HepG2 (cell line): ENCODE measurements around the gene SPN. TPM values are rescaled to one million over a fixed set of nuclear protein-coding genes. Genes with fewer than 3 reads are reported as not detected.

Experiments
- ATAC-seq: fragments of 200-7000 bp; cut with Tn5 transposase; 3 replicates; pipeline ENCODE4 v1.9.1; 2020; ENCODE audit warnings: mild to moderate bottlenecking, moderate library complexity
- BruUV-seq: library from RNA; stranded (reverse); fragments of 400-500 nt; replicated peaks from 2 replicates; lab custom pipeline; 2021; lab: Mats Ljungman, UMichigan
- CTCF ChIA-PET: fragments of 300-600 bp; formaldehyde crosslinking; extraction: SDS; loops from one replicate; lab custom pipeline; 2021; ENCODE audit warnings: low total read pairs, inconsistent platforms, low intra/inter-chr PET ratio; lab: Yijun Ruan, JAX
- POLR2A ChIA-PET: fragments of 350-600 bp; sonication (Branson Sonifier 250); formaldehyde crosslinking; loops from one replicate; lab custom pipeline; 2020; ENCODE audit warnings: antibody characterized with exemption, inconsistent platforms; lab: Yijun Ruan, JAX
- DNase-seq: peaks from one replicate; pipeline ENCODE4 v3.0.0-alpha.2; 2015; ENCODE audit warnings: low spot score
- FAIRE-seq: peaks from 3 replicates; lab custom pipeline; 2011; peaks lifted over from hg19 to GRCh38; lab: Jason Lieb, UNC
- H2AFZ ChIP-seq: one replicate; pipeline ENCODE4 v1.6.1; 2011; ENCODE audit warnings: low read length, inconsistent platforms
- H3K27ac ChIP-seq: fragments of 300-600 bp; 3 replicates; pipeline ENCODE4 v1.8.0; 2011; ENCODE audit warnings: mixed run types, mild to moderate bottlenecking, mixed read lengths, low read length, inconsistent platforms; ENCODE audit not compliant: insufficient read depth; ENCODE audit errors: extremely low read length
- H3K27me3 ChIP-seq, 2 experiments: fragments of 200-600 bp in 1 of 2; 2 replicates in 1 of 2; 3 replicates in 1 of 2; pipeline versions ENCODE4 v1.6.0 to v1.8.0; 2011; ENCODE audit warnings: low read length in 2 of 2, mild to moderate bottlenecking in 2 of 2, moderate library complexity in 2 of 2, inconsistent platforms in 1 of 2; ENCODE audit not compliant: insufficient read depth in 2 of 2, control insufficient read depth in 1 of 2
- H3K36me3 ChIP-seq, 2 experiments: fragments of 200-600 bp in 1 of 2; replicated peaks in 1 of 2; 2 replicates in 1 of 2; 3 replicates in 1 of 2; pipeline versions ENCODE4 v1.5.1 to v1.8.0; 2011; ENCODE audit warnings: low read length in 2 of 2, inconsistent platforms in 1 of 2; ENCODE audit not compliant: insufficient read depth in 2 of 2, control insufficient read depth in 1 of 2
- H3K4me1 ChIP-seq: 2 replicates; pipeline ENCODE4 v1.5.1; 2012; ENCODE audit warnings: low read length, inconsistent platforms; ENCODE audit not compliant: insufficient read depth
- H3K4me2 ChIP-seq: 2 replicates; pipeline ENCODE4 v1.6.0; 2011; ENCODE audit warnings: low read depth, low read length, inconsistent platforms
- H3K4me3 ChIP-seq, 3 experiments: fragments of 200-600 bp in 1 of 3; sonication (generic), shearing (Covaris generic) in 1 of 3; replicated peaks in 1 of 3; 2 replicates each; pipeline ENCODE4 v1.5.1; 2011 to 2016; ENCODE audit warnings: low read length in 3 of 3, inconsistent platforms in 2 of 3, low read depth in 2 of 3, mild to moderate bottlenecking in 2 of 3, control low read depth in 1 of 3, mixed read lengths in 1 of 3; ENCODE audit not compliant: insufficient read depth in 1 of 3
- H3K79me2 ChIP-seq: one replicate; pipeline ENCODE4 v1.6.1; 2011; ENCODE audit warnings: low read length, inconsistent platforms; ENCODE audit not compliant: insufficient read depth
- H3K9ac ChIP-seq: 2 replicates; pipeline ENCODE4 v1.6.0; 2011; ENCODE audit warnings: mild to moderate bottlenecking, low read depth, low read length, inconsistent platforms; ENCODE audit not compliant: insufficient read depth
- H3K9me3 ChIP-seq: 2 replicates; pipeline ENCODE4 v1.5.1; 2012; ENCODE audit warnings: mild to moderate bottlenecking, low read length
- H4K20me1 ChIP-seq: 2 replicates; pipeline ENCODE4 v1.6.0; 2011; ENCODE audit warnings: inconsistent platforms, mild to moderate bottlenecking, low read length, moderate library complexity; ENCODE audit not compliant: insufficient read depth
- MYC ChIP-seq: sonication (generic); formaldehyde crosslinking; IDR thresholded peaks from 2 replicates; pipeline ENCODE4 v1.9.0; 2021; ENCODE audit warnings: missing genetic modification reagents, borderline replicate concordance
- ZMYM2 ChIP-seq: sonication (generic); formaldehyde crosslinking; IDR thresholded peaks from 2 replicates; pipeline ENCODE4 v1.8.0; 2022; ENCODE audit warnings: mild to moderate bottlenecking, missing genetic modification reagents
- WGBS: methylation state at CpG from one replicate; pipeline ENCODE4 v1.1.6; 2017; ENCODE audit warnings: low lambda C conversion rate; 5-methylcytosine and 5-hydroxymethylcytosine counted together
- in situ Hi-C: cut with HindIII; loops from 2 replicates; pipeline ENCODE4 v1.10.0; 2017; ENCODE audit warnings: low pct_unique_long_range_greater_than_20kb; ENCODE audit not compliant: extremely low pct_ligation_motif_present
- intact Hi-C: fragments of 100-400 bp; cut with micrococcal nuclease; formaldehyde crosslinking; loops from one replicate; pipeline ENCODE4 v1.10.0; 2022; ENCODE audit not compliant: unreplicated experiment
- polyA plus RNA-seq, 8 experiments: library from polyadenylated mRNA; depleted of rRNA in 3 of 8; stranded (reverse) in 7 of 8; unstranded in 1 of 8; fragments of >200 nt; fragmentation: Illumina TruSeq in 4 of 8; extraction: Trizol in 4 of 8; gene quantifications; 2 replicates each; pipeline versions ENCODE4 v1.2.1 to v1.2.3, GENCODE V29; 2011 to 2016; ENCODE audit warnings: low read depth in 4 of 8, missing spikeins in 1 of 8, mixed read lengths in 1 of 8; ENCODE audit not compliant: insufficient read depth in 1 of 8
- total RNA-seq, 5 experiments: library from RNA; depleted of rRNA; stranded (reverse); fragments of >200 nt; fragmentation: Illumina TruSeq; extraction: Trizol; gene quantifications; 2 replicates each; pipeline ENCODE4 v1.2.3, GENCODE V29; 2016; ENCODE audit warnings: low read depth in 1 of 5
- TF ChIP-seq, protein P1 (sequence below): sonication (generic); formaldehyde crosslinking; IDR thresholded peaks from 2 replicates; pipeline ENCODE4 v1.5.1; 2020; ENCODE audit warnings: mild to moderate bottlenecking, missing genetic modification reagents, moderate library complexity
- TF ChIP-seq, protein P2 (sequence below): sonication (generic); formaldehyde crosslinking; IDR thresholded peaks from 2 replicates; pipeline ENCODE4 v1.4.0; 2020; ENCODE audit warnings: missing genetic modification reagents

SPN gene
- total and polyA plus RNA-seq, 2 of the 13 experiments (the other 11 are each of a cell fraction or from before 2014, with no cell fraction given): 0.22 to 1.6 TPM

DNA sequence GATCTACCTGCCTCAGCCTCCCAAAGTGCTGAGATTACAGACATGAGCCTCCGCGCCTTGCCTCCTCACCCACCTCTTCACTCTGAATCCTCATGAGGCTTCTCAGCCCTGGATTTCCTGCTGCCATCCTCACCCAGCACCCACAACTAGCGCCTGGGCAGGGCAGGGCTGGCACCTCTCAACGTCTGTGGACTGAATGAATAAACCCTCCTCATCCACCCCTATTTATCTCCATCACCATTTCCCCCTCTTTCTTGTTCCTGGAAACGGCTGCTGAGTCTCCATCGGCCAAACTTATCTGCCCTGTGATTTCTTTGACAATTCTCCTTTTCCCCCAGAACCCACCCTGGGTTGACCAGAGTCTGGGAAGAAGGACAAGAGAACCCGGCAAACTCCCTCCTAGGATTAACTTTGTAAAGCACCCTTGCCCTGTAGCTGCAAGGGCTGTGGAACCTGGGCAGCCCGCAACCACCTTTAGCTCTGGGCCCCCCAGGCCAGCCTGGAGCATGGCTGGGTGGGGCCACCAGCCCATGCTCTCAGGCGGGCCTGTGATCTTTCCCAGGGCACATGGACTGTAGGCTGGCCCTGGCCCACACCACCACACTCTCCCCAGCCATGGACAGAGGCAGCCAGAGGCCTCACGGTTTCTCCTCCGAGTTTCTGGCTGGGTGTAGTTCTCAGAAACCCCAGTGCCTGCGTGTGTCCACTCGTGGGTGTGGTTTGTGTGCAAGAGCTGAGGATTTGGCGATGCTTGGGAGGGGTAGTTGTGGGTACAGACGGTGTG, 2.4 kb downstream of the SPN start:
- ATAC-seq: peak; percentile 59
- WGBS: 51% methylated on average over 15 of the region's 15 CpGs
- Histone ChIP-seq H3K36me3 (no peaks in the 10 kb centered on the region), H3K9ac (no peak overlapping the region; the same call in 1 of the 2 replicates), H3K4me2 (peak overlapping the region; percentile 70), H3K79me2 (no peaks in the 10 kb centered on the region), H2AFZ (no peak overlapping the region), H3K9me3 (no peaks in the 10 kb centered on the region), H3K27ac (no peak overlapping the region), H3K27me3 (no peaks in the 10 kb centered on the region), H4K20me1 (no peaks in the 10 kb centered on the region), H3K4me3 (peak overlapping the region in 1 of 3 experiments; percentile 18; a peak in 1 of 6 replicates), H3K4me1 (peaks cover 51% of the 10 kb centered on the region)
- in situ Hi-C loops: no loop called here
- POLR2A ChIA-PET: interaction anchor here (1.2 to 5.2 kb wide), 3 partner anchors 10 to 14 kb away, joined by 3 to 23 read pairs (median 15); partner anchors contain the start of gene QPRT
- BruUV-seq: no TSS peak
- intact Hi-C loops: no loop called here
- CTCF ChIA-PET: no interaction called here
- no peak for DNase-seq
- TF ChIP-seq MYC (CRISPR knock-in tag) (peak; percentile 27; the same call in 1 of the 2 replicates), ZMYM2 (CRISPR knock-in tag) (no peak)
- TF ChIP-seq, protein P1, sequence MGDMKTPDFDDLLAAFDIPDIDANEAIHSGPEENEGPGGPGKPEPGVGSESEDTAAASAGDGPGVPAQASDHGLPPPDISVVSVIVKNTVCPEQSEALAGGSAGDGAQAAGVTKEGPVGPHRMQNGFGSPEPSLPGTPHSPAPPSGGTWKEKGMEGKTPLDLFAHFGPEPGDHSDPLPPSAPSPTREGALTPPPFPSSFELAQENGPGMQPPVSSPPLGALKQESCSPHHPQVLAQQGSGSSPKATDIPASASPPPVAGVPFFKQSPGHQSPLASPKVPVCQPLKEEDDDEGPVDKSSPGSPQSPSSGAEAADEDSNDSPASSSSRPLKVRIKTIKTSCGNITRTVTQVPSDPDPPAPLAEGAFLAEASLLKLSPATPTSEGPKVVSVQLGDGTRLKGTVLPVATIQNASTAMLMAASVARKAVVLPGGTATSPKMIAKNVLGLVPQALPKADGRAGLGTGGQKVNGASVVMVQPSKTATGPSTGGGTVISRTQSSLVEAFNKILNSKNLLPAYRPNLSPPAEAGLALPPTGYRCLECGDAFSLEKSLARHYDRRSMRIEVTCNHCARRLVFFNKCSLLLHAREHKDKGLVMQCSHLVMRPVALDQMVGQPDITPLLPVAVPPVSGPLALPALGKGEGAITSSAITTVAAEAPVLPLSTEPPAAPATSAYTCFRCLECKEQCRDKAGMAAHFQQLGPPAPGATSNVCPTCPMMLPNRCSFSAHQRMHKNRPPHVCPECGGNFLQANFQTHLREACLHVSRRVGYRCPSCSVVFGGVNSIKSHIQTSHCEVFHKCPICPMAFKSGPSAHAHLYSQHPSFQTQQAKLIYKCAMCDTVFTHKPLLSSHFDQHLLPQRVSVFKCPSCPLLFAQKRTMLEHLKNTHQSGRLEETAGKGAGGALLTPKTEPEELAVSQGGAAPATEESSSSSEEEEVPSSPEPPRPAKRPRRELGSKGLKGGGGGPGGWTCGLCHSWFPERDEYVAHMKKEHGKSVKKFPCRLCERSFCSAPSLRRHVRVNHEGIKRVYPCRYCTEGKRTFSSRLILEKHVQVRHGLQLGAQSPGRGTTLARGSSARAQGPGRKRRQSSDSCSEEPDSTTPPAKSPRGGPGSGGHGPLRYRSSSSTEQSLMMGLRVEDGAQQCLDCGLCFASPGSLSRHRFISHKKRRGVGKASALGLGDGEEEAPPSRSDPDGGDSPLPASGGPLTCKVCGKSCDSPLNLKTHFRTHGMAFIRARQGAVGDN (CRISPR knock-in tag): peak; percentile 52
- TF ChIP-seq, protein P2, sequence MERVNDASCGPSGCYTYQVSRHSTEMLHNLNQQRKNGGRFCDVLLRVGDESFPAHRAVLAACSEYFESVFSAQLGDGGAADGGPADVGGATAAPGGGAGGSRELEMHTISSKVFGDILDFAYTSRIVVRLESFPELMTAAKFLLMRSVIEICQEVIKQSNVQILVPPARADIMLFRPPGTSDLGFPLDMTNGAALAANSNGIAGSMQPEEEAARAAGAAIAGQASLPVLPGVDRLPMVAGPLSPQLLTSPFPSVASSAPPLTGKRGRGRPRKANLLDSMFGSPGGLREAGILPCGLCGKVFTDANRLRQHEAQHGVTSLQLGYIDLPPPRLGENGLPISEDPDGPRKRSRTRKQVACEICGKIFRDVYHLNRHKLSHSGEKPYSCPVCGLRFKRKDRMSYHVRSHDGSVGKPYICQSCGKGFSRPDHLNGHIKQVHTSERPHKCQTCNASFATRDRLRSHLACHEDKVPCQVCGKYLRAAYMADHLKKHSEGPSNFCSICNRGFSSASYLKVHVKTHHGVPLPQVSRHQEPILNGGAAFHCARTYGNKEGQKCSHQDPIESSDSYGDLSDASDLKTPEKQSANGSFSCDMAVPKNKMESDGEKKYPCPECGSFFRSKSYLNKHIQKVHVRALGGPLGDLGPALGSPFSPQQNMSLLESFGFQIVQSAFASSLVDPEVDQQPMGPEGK (CRISPR knock-in tag): peak; percentile 51; the same call in 1 of the 2 replicates
- FAIRE-seq: no peak
